HepG2 (cell line): ENCODE results near the gene CPO. TPM values are rescaled to one million over a fixed set of nuclear protein-coding genes. Genes with fewer than 3 reads are reported as not detected.

Source experiments
- ATAC-seq: fragments of 200-7000 bp; cut with Tn5 transposase; 3 replicates; pipeline ENCODE4 v1.9.1; 2020; ENCODE audit warnings: mild to moderate bottlenecking, moderate library complexity
- BruUV-seq: library from RNA; stranded (reverse); fragments of 400-500 nt; replicated peaks from 2 replicates; lab custom pipeline; 2021; lab: Mats Ljungman, UMichigan
- CTCF ChIA-PET: fragments of 300-600 bp; formaldehyde crosslinking; extraction: SDS; loops from one replicate; lab custom pipeline; 2021; ENCODE audit warnings: low total read pairs, inconsistent platforms, low intra/inter-chr PET ratio; lab: Yijun Ruan, JAX
- POLR2A ChIA-PET: fragments of 350-600 bp; sonication (Branson Sonifier 250); formaldehyde crosslinking; loops from one replicate; lab custom pipeline; 2020; ENCODE audit warnings: antibody characterized with exemption, inconsistent platforms; lab: Yijun Ruan, JAX
- DNase-seq: peaks from one replicate; pipeline ENCODE4 v3.0.0-alpha.2; 2015; ENCODE audit warnings: low spot score
- FAIRE-seq: peaks from 3 replicates; lab custom pipeline; 2011; peaks lifted over from hg19 to GRCh38; lab: Jason Lieb, UNC
- H2AFZ ChIP-seq: one replicate; pipeline ENCODE4 v1.6.1; 2011; ENCODE audit warnings: low read length, inconsistent platforms
- H3K27ac ChIP-seq: fragments of 300-600 bp; 3 replicates; pipeline ENCODE4 v1.8.0; 2011; ENCODE audit warnings: mixed run types, mild to moderate bottlenecking, mixed read lengths, low read length, inconsistent platforms; ENCODE audit not compliant: insufficient read depth; ENCODE audit errors: extremely low read length
- H3K27me3 ChIP-seq, 2 experiments: fragments of 200-600 bp in 1 of 2; 2 replicates in 1 of 2; 3 replicates in 1 of 2; pipeline versions ENCODE4 v1.6.0 to v1.8.0; 2011; ENCODE audit warnings: low read length in 2 of 2, mild to moderate bottlenecking in 2 of 2, moderate library complexity in 2 of 2, inconsistent platforms in 1 of 2; ENCODE audit not compliant: insufficient read depth in 2 of 2, control insufficient read depth in 1 of 2
- H3K36me3 ChIP-seq, 2 experiments: fragments of 200-600 bp in 1 of 2; replicated peaks in 1 of 2; 2 replicates in 1 of 2; 3 replicates in 1 of 2; pipeline versions ENCODE4 v1.5.1 to v1.8.0; 2011; ENCODE audit warnings: low read length in 2 of 2, inconsistent platforms in 1 of 2; ENCODE audit not compliant: insufficient read depth in 2 of 2, control insufficient read depth in 1 of 2
- H3K4me1 ChIP-seq: 2 replicates; pipeline ENCODE4 v1.5.1; 2012; ENCODE audit warnings: low read length, inconsistent platforms; ENCODE audit not compliant: insufficient read depth
- H3K4me2 ChIP-seq: 2 replicates; pipeline ENCODE4 v1.6.0; 2011; ENCODE audit warnings: low read depth, low read length, inconsistent platforms
- H3K4me3 ChIP-seq, 3 experiments: fragments of 200-600 bp in 1 of 3; sonication (generic), shearing (Covaris generic) in 1 of 3; replicated peaks in 1 of 3; 2 replicates each; pipeline ENCODE4 v1.5.1; 2011 to 2016; ENCODE audit warnings: low read length in 3 of 3, inconsistent platforms in 2 of 3, low read depth in 2 of 3, mild to moderate bottlenecking in 2 of 3, control low read depth in 1 of 3, mixed read lengths in 1 of 3; ENCODE audit not compliant: insufficient read depth in 1 of 3
- H3K79me2 ChIP-seq: one replicate; pipeline ENCODE4 v1.6.1; 2011; ENCODE audit warnings: low read length, inconsistent platforms; ENCODE audit not compliant: insufficient read depth
- H3K9ac ChIP-seq: 2 replicates; pipeline ENCODE4 v1.6.0; 2011; ENCODE audit warnings: mild to moderate bottlenecking, low read depth, low read length, inconsistent platforms; ENCODE audit not compliant: insufficient read depth
- H3K9me3 ChIP-seq: 2 replicates; pipeline ENCODE4 v1.5.1; 2012; ENCODE audit warnings: mild to moderate bottlenecking, low read length
- H4K20me1 ChIP-seq: 2 replicates; pipeline ENCODE4 v1.6.0; 2011; ENCODE audit warnings: inconsistent platforms, mild to moderate bottlenecking, low read length, moderate library complexity; ENCODE audit not compliant: insufficient read depth
- ATF2 ChIP-seq: sonication (generic); formaldehyde crosslinking; IDR thresholded peaks from 2 replicates; pipeline ENCODE4 v1.4.0; 2020; ENCODE audit warnings: missing genetic modification reagents
- HNRNPK ChIP-seq: fragments of 200-400 bp; formaldehyde crosslinking; IDR thresholded peaks from 2 replicates; pipeline ENCODE4 v1.6.1; 2018; ENCODE audit warnings: low read length, low read depth, moderate library complexity, mild to moderate bottlenecking; ENCODE audit not compliant: poor library complexity, severe bottlenecking
- HOMEZ ChIP-seq: IDR thresholded peaks from 2 replicates; pipeline ENCODE4 v1.6.1; 2016; ENCODE audit warnings: low read depth
- NCOR1 ChIP-seq: fragments of 200-600 bp; sonication (generic); IDR thresholded peaks from 2 replicates; pipeline ENCODE4 v1.7.0; 2017; ENCODE audit warnings: antibody characterized with exemption, low read length, borderline replicate concordance
- RFXANK ChIP-seq: IDR thresholded peaks from 2 replicates; pipeline ENCODE4 v1.6.1; 2016
- SNAPC4 ChIP-seq: sonication (generic); formaldehyde crosslinking; IDR thresholded peaks from 2 replicates; pipeline ENCODE4 v1.4.0; 2020; ENCODE audit warnings: mild to moderate bottlenecking, missing genetic modification reagents
- SP140L ChIP-seq: sonication (generic); formaldehyde crosslinking; IDR thresholded peaks from 2 replicates; pipeline ENCODE4 v1.4.0; 2020; ENCODE audit warnings: missing genetic modification reagents, borderline replicate concordance
- ZBTB38 ChIP-seq: sonication (generic); formaldehyde crosslinking; IDR thresholded peaks from 2 replicates; pipeline ENCODE4 v1.5.1; 2020; ENCODE audit warnings: mild to moderate bottlenecking, missing genetic modification reagents
- ZFP62 ChIP-seq: sonication (generic); formaldehyde crosslinking; IDR thresholded peaks from 2 replicates; pipeline ENCODE4 v1.4.0; 2020; ENCODE audit warnings: missing genetic modification reagents
- ZFY ChIP-seq: sonication (generic); formaldehyde crosslinking; IDR thresholded peaks from 2 replicates; pipeline ENCODE4 v1.4.0; 2020; ENCODE audit warnings: missing genetic modification reagents
- ZNF510 ChIP-seq: sonication (generic); formaldehyde crosslinking; IDR thresholded peaks from 2 replicates; pipeline ENCODE4 v1.4.0; 2020; ENCODE audit warnings: low read depth, mild to moderate bottlenecking, missing genetic modification reagents
- ZNF563 ChIP-seq: sonication (generic); formaldehyde crosslinking; IDR thresholded peaks from 2 replicates; pipeline ENCODE4 v1.8.0; 2022; ENCODE audit warnings: mild to moderate bottlenecking, moderate library complexity, missing genetic modification reagents
- WGBS: methylation state at CpG from one replicate; pipeline ENCODE4 v1.1.6; 2017; ENCODE audit warnings: low lambda C conversion rate; 5-methylcytosine and 5-hydroxymethylcytosine counted together
- in situ Hi-C: cut with HindIII; loops from 2 replicates; pipeline ENCODE4 v1.10.0; 2017; ENCODE audit warnings: low pct_unique_long_range_greater_than_20kb; ENCODE audit not compliant: extremely low pct_ligation_motif_present
- intact Hi-C: fragments of 100-400 bp; cut with micrococcal nuclease; formaldehyde crosslinking; loops from one replicate; pipeline ENCODE4 v1.10.0; 2022; ENCODE audit not compliant: unreplicated experiment
- polyA plus RNA-seq, 8 experiments: library from polyadenylated mRNA; depleted of rRNA in 3 of 8; stranded (reverse) in 7 of 8; unstranded in 1 of 8; fragments of >200 nt; fragmentation: Illumina TruSeq in 4 of 8; extraction: Trizol in 4 of 8; gene quantifications; 2 replicates each; pipeline versions ENCODE4 v1.2.1 to v1.2.3, GENCODE V29; 2011 to 2016; ENCODE audit warnings: low read depth in 4 of 8, missing spikeins in 1 of 8, mixed read lengths in 1 of 8; ENCODE audit not compliant: insufficient read depth in 1 of 8
- total RNA-seq, 5 experiments: library from RNA; depleted of rRNA; stranded (reverse); fragments of >200 nt; fragmentation: Illumina TruSeq; extraction: Trizol; gene quantifications; 2 replicates each; pipeline ENCODE4 v1.2.3, GENCODE V29; 2016; ENCODE audit warnings: low read depth in 1 of 5
- TF ChIP-seq, protein P1 (sequence below): sonication (generic); formaldehyde crosslinking; IDR thresholded peaks from 2 replicates; pipeline ENCODE4 v1.8.1; 2023; ENCODE audit warnings: mild to moderate bottlenecking, missing genetic modification reagents, borderline replicate concordance
- TF ChIP-seq, protein P2 (sequence below): IDR thresholded peaks from 2 replicates; pipeline ENCODE4 v1.6.1; 2012; ENCODE audit warnings: low read depth, low read length, improper control_type of control experiment

The CPO gene
- total and polyA plus RNA-seq, 2 of the 13 experiments (the other 11 are each of a cell fraction or from before 2014, with no cell fraction given): 0.07 TPM; not detected in 1

GRCh38 chr2:206942592-206943478 is 3.5 kb downstream of the CPO start:
- H3K79me2 ChIP-seq: no peaks in the 10 kb centered on the region
- ChIA-PET CTCF (no interaction called here), POLR2A (no interaction called here)
- WGBS: 1% methylated on average over 2 of the region's 2 CpGs
- no peak for ATAC-seq
- BruUV-seq: no TSS peak
- no peaks in the 10 kb centered on the region for H3K4me1 ChIP-seq
- no peaks in the 10 kb centered on the region for H3K36me3 ChIP-seq
- intact Hi-C loops: no loop called here
- no peak overlapping the region for H3K4me3 ChIP-seq
- H4K20me1 ChIP-seq: no peaks in the 10 kb centered on the region
- no peak for FAIRE-seq
- H3K4me2 ChIP-seq: no peak overlapping the region
- in situ Hi-C loops: no loop called here
- no peak for DNase-seq
- no peak overlapping the region for H3K9ac ChIP-seq
- H2AFZ ChIP-seq: no peak overlapping the region
- peaks cover 12% of the 10 kb centered on the region; the same call in 1 of the 2 replicates for H3K9me3 ChIP-seq
- H3K27me3 ChIP-seq: no peaks in the 10 kb centered on the region
- no peak overlapping the region for H3K27ac ChIP-seq
- no peak for TF ChIP-seq HOMEZ (CRISPR knock-in tag)
- TF ChIP-seq ZBTB38 (CRISPR knock-in tag): no peak
- TF ChIP-seq ZFP62: no peak
- TF ChIP-seq ATF2: no peak
- TF ChIP-seq RFXANK: no peak
- TF ChIP-seq, protein P1, sequence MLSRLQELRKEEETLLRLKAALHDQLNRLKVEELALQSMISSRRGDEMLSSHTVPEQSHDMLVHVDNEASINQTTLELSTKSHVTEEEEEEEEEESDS: no peak
- TF ChIP-seq ZFY: no peak
- TF ChIP-seq SNAPC4 (CRISPR knock-in tag): no peak
- no peak for TF ChIP-seq NCOR1
- TF ChIP-seq, protein P2, sequence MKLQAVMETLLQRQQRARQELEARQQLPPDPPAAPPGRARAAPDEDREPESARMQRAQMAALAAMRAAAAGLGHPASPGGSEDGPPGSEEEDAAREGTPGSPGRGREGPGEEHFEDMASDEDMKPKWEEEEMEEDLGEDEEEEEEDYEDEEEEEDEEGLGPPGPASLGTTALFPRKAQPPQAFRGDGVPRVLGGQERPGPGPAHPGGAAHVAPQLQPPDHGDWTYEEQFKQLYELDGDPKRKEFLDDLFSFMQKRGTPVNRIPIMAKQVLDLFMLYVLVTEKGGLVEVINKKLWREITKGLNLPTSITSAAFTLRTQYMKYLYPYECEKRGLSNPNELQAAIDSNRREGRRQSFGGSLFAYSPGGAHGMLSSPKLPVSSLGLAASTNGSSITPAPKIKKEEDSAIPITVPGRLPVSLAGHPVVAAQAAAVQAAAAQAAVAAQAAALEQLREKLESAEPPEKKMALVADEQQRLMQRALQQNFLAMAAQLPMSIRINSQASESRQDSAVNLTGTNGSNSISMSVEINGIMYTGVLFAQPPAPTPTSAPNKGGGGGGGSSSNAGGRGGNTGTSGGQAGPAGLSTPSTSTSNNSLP: no peak
- TF ChIP-seq ZNF563 (CRISPR knock-in tag): no peak
- TF ChIP-seq HNRNPK: no peak
- TF ChIP-seq ZNF510 (CRISPR knock-in tag): no peak
- TF ChIP-seq SP140L (CRISPR knock-in tag): no peak
